Prostate gland (tissue), 2 donors: Measurements from ENCODE around the gene DLG2.

Experiments
- POLR2AphosphoS5 ChIP-seq: sonication (generic); formaldehyde crosslinking; IDR thresholded peaks from one replicate; pipeline ENCODE4 v1.6.1; 2017; ENCODE audit warnings: antibody characterized with exemption
- TF ChIP-seq, protein P1 (sequence below), 4 experiments: fragments of 200-600 bp in 2 of 4; fragments of 450-650 bp in 2 of 4; sonication (generic) in 2 of 4; IDR thresholded peaks; 1 replicate in 3 of 4; 2 replicates in 1 of 4; pipeline ENCODE4 v1.5.1; 2016 to 2019; ENCODE audit warnings: antibody characterized with exemption in 4 of 4, mild to moderate bottlenecking in 2 of 4, moderate library complexity in 2 of 4

GRCh38 chr11:85052636-85053035 lies 574.5 kb downstream of the DLG2 start:
- TF ChIP-seq, protein P1, sequence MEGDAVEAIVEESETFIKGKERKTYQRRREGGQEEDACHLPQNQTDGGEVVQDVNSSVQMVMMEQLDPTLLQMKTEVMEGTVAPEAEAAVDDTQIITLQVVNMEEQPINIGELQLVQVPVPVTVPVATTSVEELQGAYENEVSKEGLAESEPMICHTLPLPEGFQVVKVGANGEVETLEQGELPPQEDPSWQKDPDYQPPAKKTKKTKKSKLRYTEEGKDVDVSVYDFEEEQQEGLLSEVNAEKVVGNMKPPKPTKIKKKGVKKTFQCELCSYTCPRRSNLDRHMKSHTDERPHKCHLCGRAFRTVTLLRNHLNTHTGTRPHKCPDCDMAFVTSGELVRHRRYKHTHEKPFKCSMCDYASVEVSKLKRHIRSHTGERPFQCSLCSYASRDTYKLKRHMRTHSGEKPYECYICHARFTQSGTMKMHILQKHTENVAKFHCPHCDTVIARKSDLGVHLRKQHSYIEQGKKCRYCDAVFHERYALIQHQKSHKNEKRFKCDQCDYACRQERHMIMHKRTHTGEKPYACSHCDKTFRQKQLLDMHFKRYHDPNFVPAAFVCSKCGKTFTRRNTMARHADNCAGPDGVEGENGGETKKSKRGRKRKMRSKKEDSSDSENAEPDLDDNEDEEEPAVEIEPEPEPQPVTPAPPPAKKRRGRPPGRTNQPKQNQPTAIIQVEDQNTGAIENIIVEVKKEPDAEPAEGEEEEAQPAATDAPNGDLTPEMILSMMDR (IDR thresholded peaks at IDR 0.05), result no peak
- TF ChIP-seq POLR2AphosphoS5, result no peak
